Iris pigment epithelial cell (primary cell): ENCODE data around the gene HACE1.

Experiments
- DNase-seq: peaks from one replicate; pipeline ENCODE4 v3.0.0-alpha.2; 2011; ENCODE audit warnings: low read depth

Gene HACE1

GRCh38 chr6:104686550-104687175 lies 173.1 kb downstream of the HACE1 start:
- no peak for DNase-seq

DNA sequence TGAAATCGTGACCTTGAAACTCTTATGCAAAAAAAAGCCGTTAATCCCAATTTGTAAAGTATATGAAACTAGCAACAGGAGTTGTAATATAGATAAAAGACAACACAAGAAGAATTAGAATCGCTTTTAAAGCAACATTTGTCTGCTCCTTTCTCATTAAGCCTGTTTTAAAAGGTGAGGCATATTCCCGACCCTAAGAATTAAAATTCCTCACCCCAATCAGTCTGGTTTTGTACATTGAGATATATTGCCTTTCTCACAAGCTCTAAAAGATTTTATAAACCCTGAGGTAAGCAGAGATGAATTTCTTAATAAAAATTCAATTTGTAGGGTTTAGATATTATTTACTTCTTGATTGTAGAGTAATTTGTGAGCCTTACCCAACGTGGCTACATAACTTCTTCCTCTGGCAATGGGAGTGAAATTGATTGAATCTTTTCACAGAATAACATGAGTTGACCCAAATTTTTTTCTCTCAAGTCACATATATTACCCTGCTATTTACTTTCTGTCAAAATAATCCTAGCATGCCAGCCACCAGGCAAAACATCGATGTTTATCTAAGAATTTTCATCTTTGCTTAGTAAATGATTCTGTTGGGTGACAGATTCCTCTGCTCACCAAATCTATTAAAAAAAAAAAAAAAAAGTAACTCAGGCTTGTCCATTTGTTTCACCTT lies 173.7 kb downstream of the HACE1 start:
- DNase-seq, result no peak

- DNase-seq, result no peak
Measured at GRCh38 chr6:104684911-104685415, 174.8 kb downstream of the HACE1 start.

DNA sequence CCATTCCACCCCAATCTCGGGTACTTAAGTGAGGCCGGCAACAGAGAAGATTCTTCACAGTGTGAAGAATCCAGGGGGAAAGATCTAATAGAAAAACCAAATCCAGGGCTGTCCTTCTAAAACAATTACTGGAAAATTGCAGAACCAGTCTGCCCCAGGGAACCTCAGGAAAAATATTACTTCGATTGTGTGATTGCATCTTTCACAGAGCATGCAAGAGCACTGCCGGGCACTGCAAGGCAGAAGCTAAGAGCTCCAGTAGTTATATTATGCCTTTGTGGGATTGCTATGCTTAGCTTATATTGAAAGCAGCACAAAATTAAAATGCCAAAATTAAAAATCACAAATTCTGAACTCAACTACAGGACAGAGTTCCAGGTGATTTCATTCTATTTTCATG lies 175.9 kb downstream of the HACE1 start:
- no peak for DNase-seq

DNA sequence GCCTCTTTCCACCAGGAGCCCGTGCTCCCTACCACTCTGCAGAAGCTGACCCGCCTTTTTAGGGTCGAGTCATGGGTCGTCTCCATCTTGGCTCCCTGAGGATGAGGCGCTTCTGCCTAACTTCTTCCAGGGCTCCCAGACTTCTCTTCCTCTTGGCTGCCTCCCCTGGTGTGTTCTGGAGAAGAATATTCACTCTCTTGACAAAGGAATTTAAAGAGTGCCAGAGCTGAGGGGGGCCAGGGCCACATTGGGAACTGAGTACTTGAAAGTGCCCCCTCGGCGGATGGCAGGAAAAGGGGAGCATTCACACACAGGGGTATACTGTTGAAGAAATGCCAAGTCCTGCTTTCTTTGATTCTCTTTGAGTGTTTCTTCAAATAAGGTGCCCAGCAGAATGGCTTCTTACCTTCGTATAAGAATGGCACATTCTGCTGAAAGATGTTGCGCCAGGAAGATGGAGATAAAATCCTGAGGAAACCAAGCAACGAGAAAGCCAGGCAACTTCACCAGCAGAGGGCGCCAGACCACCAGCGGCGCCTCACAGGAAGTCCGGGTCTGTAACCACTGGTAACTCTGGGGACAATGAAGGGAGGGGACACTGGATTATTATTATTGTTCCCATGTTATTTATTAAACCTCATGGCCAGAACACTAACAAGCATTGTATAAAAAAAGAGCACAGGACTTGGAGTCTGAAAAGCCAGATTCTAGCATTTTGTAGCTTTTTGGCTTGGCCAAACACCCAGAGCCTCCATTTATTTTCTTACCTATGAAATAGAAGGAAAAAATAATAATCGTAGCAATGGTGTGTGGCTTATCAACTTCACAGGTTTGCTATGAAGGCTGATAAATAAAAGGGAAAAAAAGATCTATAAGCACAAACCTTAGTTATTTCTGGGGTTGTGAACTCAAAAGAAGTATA lies 176.7 kb downstream of the HACE1 start:
- peak; percentile 52 for DNase-seq

- no peak for DNase-seq
Measured at GRCh38 chr6:104680539-104680938, 179.2 kb downstream of the HACE1 start.

GRCh38 chr6:104679971-104680370 lies 179.7 kb downstream of the HACE1 start:
- DNase-seq, result no peak
